ENCODE measurements around the gene TET3. TPM values are rescaled to one million over a fixed set of nuclear protein-coding genes. Genes with fewer than 3 reads are reported as not detected.

The TET3 gene
- total RNA-seq, 2 experiments from 2014 or later: 22.2 to 24.1 TPM

DNA sequence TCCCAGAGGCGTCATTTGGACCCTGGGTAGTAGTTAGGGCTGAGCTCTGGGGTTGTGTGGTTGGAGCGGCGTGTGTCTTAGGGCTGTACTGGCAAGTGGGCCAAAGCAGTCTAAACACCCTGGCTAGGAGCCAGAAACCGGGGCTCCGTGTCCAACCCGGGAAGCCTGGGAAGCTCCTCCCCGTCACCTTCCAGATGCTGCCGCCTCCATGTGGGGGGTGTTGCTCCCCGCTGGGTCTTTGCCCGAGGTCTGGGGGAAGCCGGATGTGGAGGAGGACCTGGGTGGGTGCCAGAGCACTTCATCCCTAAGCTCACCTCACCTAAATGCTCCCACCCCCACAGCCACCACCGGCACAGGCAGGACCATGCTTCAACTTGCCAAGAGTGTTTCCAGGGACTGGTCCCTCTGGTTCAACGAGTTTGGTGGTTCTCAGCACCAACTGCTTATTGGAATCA lies 25.4 kb downstream of the TET3 start:
- TF ChIP-seq, protein P1, sequence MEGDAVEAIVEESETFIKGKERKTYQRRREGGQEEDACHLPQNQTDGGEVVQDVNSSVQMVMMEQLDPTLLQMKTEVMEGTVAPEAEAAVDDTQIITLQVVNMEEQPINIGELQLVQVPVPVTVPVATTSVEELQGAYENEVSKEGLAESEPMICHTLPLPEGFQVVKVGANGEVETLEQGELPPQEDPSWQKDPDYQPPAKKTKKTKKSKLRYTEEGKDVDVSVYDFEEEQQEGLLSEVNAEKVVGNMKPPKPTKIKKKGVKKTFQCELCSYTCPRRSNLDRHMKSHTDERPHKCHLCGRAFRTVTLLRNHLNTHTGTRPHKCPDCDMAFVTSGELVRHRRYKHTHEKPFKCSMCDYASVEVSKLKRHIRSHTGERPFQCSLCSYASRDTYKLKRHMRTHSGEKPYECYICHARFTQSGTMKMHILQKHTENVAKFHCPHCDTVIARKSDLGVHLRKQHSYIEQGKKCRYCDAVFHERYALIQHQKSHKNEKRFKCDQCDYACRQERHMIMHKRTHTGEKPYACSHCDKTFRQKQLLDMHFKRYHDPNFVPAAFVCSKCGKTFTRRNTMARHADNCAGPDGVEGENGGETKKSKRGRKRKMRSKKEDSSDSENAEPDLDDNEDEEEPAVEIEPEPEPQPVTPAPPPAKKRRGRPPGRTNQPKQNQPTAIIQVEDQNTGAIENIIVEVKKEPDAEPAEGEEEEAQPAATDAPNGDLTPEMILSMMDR (IDR thresholded peaks at IDR 0.05): no peak
- H3K4me1 Mint-ChIP-seq (ENCODE audit: low read depth): peaks cover 54% of the 10 kb centered on the region
- H3K4me1 ChIP-seq (ENCODE audit: insufficient read depth, low read length): peaks cover 16% of the 10 kb centered on the region
- H3K27me3 Mint-ChIP-seq: no peaks in the 10 kb centered on the region
- intact Hi-C loops (cut with DNase I, micrococcal nuclease): no loop called here
- H3K27ac ChIP-seq (ENCODE audit: low read depth in 1 of 2, low read length in 2 of 2): no peak overlapping the region
- no peaks in the 10 kb centered on the region for H3K9me3 Mint-ChIP-seq
- H3K4me3 Mint-ChIP-seq: no peak overlapping the region
- no peaks in the 10 kb centered on the region for H3K9me3 ChIP-seq (ENCODE audit: control insufficient read depth in 1 of 2, insufficient read depth in 1 of 2, low read length in 2 of 2)
- CTCF ChIA-PET: no interaction called here
- no peak overlapping the region for H3K27ac Mint-ChIP-seq
- no peak overlapping the region for H3K4me3 ChIP-seq (ENCODE audit: low read length)
- ATAC-seq (ENCODE audit: poor library complexity) (no peak), DNase-seq (no peak)
- POLR2A ChIA-PET: no interaction called here
- peaks cover 32% of the 10 kb centered on the region for H3K36me3 ChIP-seq (ENCODE audit: insufficient read depth, low read length)
- no peaks in the 10 kb centered on the region for H3K27me3 ChIP-seq (ENCODE audit: control insufficient read depth in 1 of 2, insufficient read depth in 2 of 2, low read length in 2 of 2)
- peaks cover 34% of the 10 kb centered on the region for H3K36me3 Mint-ChIP-seq (ENCODE audit: low read depth)

DNA sequence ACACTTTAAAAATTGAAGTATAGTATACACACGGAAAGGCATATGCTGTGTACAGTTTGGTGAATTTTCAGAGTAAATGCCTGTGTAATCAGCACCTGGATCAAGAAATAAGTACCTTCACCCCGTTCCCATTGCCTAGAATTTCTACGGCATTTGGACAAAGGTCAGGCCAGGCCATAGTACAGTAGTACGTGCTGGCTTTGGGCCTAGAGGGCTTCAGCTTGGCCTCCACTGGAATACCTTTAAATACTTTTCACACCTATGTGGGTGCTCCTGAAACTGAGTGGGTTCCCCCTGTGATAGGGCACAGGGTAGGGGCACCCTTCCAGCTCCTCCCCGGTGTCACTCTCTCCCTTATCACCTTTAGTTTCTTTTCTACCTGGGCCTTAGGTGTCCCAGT lies 26.5 kb downstream of the TET3 start:
- no peak overlapping the region for H3K4me3 Mint-ChIP-seq
- intact Hi-C loops (cut with DNase I, micrococcal nuclease): no loop called here
- no peak for ATAC-seq (ENCODE audit: poor library complexity)
- H3K9me3 ChIP-seq (ENCODE audit: control insufficient read depth in 1 of 2, insufficient read depth in 1 of 2, low read length in 2 of 2): no peaks in the 10 kb centered on the region
- DNase-seq: no peak
- peak overlapping the region; percentile 6 for H3K27ac Mint-ChIP-seq
- H3K27ac ChIP-seq (ENCODE audit: low read depth in 1 of 2, low read length in 2 of 2): no peak overlapping the region
- H3K9me3 Mint-ChIP-seq: no peaks in the 10 kb centered on the region
- TF ChIP-seq, protein P1 (IDR thresholded peaks at IDR 0.05): no peak
- no peaks in the 10 kb centered on the region for H3K27me3 ChIP-seq (ENCODE audit: control insufficient read depth in 1 of 2, insufficient read depth in 2 of 2, low read length in 2 of 2)
- ChIA-PET CTCF (interaction anchor here (0.7 to 1.4 kb wide), 2 partner anchors 103 to 187 kb away, joined by 3 read pairs; no protein-coding TSS in a partner anchor), POLR2A (no interaction called here)
- H3K36me3 ChIP-seq (ENCODE audit: insufficient read depth, low read length): peaks cover 24% of the 10 kb centered on the region
- peaks cover 46% of the 10 kb centered on the region for H3K4me1 Mint-ChIP-seq (ENCODE audit: low read depth)
- peaks cover 34% of the 10 kb centered on the region for H3K36me3 Mint-ChIP-seq (ENCODE audit: low read depth)
- H3K27me3 Mint-ChIP-seq: no peaks in the 10 kb centered on the region
- peaks cover 9% of the 10 kb centered on the region for H3K4me1 ChIP-seq (ENCODE audit: insufficient read depth, low read length)
- no peak overlapping the region for H3K4me3 ChIP-seq (ENCODE audit: low read length)

DNA sequence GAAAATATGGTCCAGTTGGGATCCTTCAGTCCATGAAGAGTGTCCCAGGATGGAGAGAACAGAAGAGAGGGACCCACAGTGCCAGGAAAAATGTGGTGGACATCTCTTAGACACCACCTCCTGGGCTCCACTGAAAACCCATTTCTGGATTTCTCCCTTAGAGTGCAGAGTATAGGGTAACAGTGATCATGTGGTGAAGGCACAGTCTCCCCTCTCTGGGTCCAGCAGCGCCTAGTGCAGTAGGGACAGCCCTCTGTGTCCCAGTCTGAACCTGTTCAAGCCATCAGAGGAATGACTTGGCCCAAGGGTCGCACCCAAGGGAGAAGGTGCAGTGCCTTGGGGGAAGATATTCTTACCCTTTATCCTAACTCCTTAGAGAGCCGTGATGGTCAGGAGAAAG lies 30.1 kb downstream of the TET3 start:
- no peaks in the 10 kb centered on the region for H3K4me1 ChIP-seq (ENCODE audit: insufficient read depth, low read length)
- H3K27ac ChIP-seq (ENCODE audit: low read depth in 1 of 2, low read length in 2 of 2): no peak overlapping the region
- Mint-ChIP-seq H3K4me3 (no peak overlapping the region), H3K27me3 (no peaks in the 10 kb centered on the region), H3K36me3 (ENCODE audit: low read depth) (peaks cover 26% of the 10 kb centered on the region), H3K9me3 (no peaks in the 10 kb centered on the region), H3K27ac (no peak overlapping the region), H3K4me1 (ENCODE audit: low read depth) (peaks cover 37% of the 10 kb centered on the region)
- CTCF ChIA-PET: no interaction called here
- no peak overlapping the region for H3K4me3 ChIP-seq (ENCODE audit: low read length)
- peaks cover 7% of the 10 kb centered on the region for H3K36me3 ChIP-seq (ENCODE audit: insufficient read depth, low read length)
- intact Hi-C loops (cut with DNase I, micrococcal nuclease): no loop called here
- no peak for DNase-seq
- TF ChIP-seq, protein P1 (IDR thresholded peaks at IDR 0.05): no peak
- H3K27me3 ChIP-seq (ENCODE audit: control insufficient read depth in 1 of 2, insufficient read depth in 2 of 2, low read length in 2 of 2): no peaks in the 10 kb centered on the region
- no peak for ATAC-seq (ENCODE audit: poor library complexity)
- H3K9me3 ChIP-seq (ENCODE audit: control insufficient read depth in 1 of 2, insufficient read depth in 1 of 2, low read length in 2 of 2): no peaks in the 10 kb centered on the region
- POLR2A ChIA-PET: interaction anchor here (0.6 kb wide), 1 partner anchor 14 kb away, joined by 3 read pairs; no protein-coding TSS in a partner anchor

All from CD4-positive, alpha-beta T cell (primary cell).